NCI-H1417 treated with DMSO at 0.1 percent for 48 hours (cell line): ENCODE results near the gene CALM3.
"Not testable (repeated sequence)": the region's sequence is repeated elsewhere in the genome, so short reads cannot be mapped to it uniquely, and the experiment has no call there.

Experiments used
- DNase-seq: peaks from one replicate; lab custom pipeline; 2025; lab: John Stamatoyannopoulos, UW

Gene CALM3

DNA sequence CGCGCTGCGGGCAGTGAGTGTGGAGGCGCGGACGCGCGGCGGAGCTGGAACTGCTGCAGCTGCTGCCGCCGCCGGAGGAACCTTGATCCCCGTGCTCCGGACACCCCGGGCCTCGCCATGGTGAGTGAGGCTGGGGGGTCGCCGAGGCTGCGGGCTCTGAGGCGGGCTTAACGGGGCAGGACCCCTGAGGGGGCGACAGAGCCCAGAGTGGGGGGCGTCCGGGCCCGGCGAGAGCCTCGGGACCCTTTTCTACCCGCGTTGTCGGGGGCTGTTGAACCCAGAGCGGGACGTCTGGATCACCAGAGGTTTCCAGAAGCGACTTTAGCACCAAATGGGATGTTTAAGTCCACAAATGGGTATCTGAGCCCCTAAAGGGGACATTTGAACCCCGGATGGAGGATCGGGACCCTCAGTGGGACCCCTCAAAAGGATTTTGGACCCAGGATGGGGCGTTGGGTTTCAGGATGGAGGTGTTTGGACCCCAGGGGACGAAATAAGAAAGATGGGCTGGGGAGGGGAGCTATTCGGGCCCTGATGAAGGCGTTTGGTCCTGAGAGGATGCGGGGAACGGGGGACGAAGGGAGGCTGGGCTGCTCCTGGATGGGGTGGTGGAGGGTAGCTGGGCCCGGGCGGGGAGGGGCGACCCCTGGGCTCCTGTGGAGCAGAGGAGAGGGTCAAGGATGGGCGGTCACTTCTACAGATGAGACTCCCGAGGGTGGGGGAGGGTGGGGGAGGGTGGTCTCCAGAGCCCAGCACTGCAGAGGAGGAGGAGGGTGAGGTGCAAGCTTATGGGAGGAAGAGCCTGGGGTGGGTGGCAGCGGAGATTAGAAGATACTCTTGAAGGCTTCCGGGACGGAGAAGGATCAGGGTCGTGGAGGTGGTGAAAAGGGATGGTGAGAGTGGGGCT, at the start of gene CALM3:
TSS of gene CALM3 (plus strand) at position 13 of the 907 bp plus-strand sequence. CDS start at position 118, 105 bp downstream.
- no peak for DNase-seq

DNA sequence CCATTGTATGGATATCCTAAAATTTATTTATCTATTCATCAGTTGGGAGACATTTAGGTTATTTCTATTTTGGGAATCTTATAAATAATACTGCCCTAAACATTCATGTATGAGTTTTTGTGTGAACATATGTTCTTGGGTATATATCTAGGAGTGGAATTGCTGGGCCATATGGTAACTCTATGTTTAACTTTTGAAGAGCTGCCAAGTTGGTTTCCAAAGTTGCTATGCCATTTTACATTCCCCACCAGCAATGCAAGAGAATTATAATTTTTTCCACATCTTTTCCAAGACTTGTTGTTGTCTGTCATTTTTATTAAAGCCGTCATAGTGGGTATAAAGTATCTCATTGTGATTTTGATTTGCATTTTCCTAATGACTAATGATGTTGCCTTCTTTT, 48.2 kb upstream of the CALM3 start:
- no peak for DNase-seq

DNA sequence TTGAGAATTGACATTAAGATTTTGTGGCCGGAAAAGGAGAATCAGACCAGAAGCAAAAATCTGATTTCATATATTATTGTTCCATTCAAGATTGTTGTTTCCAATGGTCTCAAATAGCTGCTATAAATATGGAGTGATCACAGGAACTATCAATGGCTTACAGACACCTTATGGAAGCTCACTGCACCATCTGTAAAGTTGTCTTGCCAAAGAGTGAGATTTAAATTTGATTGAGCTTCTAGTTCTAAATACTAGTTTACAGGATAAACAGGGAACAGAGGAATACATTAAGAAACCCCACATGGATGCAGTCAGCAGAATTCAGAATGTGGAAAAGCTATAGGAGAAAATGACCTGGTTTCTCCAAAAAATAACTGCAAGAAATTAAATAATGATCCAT, 47.0 kb upstream of the CALM3 start:
- no peak for DNase-seq

GRCh38 chr19:46555628-46556280, 45.4 kb upstream of the CALM3 start:
- DNase-seq, result no peak

DNA sequence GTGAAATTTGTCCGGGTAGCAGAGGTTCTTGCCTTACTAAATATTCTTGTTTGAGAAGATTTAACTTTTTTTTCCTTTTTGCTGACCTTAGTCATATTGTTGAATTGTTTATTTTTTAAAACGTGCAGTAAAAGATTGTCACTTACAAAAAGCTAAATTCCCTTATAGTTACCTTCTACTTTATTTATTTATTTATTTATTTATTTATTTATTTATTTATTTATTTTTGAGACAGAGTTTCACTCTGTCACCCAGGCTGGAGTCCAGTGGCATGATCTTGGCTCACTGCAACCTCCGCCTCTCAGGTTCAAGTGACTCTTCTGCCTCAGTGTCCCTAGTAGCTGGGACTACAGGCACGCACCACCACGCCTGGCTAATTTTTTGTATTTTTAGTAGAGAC, 44.7 kb upstream of the CALM3 start:
- not testable (repeated sequence) for DNase-seq

DNA sequence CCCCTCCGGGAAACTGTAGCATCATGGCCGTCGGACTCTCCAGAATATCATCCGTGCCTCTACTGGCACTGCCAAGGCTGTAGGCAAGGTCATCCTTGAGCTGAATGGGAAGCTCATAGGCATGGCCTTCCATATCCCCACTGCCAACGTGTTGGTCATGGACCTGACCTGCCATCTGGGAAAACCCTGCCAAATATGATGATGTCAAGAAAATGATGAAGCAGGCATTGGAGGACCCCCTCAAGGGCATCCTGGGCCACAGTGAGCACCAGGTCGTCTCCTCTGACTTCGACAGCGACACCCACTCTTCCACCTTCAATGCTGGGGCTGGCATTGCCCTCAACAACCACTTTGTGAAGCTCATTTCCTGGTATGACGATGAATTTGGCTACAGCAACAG, 41.9 kb upstream of the CALM3 start:
- no peak for DNase-seq

- not testable (repeated sequence) for DNase-seq
Measured at GRCh38 chr19:46559675-46560074, 41.5 kb upstream of the CALM3 start.

- DNase-seq, result no peak
Measured at GRCh38 chr19:46564701-46565100, 36.4 kb upstream of the CALM3 start.

DNA sequence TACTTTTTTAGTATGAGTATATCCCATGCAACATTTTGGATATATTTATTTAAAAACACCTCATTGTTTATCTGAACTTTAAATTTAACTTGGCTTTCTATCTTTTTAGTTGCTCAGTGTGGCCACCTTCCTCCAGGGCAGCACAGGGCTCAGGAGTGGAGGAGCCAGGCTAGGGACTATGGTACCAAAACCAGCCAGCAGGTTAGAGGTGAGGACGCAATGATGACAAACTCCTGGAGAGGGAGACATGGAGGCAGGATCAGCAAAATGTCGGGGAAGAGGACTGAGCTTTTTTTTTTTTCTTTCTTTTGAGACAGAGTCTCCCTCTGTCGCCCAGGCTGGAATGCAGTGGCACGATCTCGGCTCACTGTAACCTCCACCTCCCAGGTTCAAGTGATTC, 29.6 kb upstream of the CALM3 start:
- DNase-seq, result no peak

- DNase-seq, result no peak
Measured at GRCh38 chr19:46573679-46574498, 27.2 kb upstream of the CALM3 start.

GRCh38 chr19:46574533-46574932, 26.6 kb upstream of the CALM3 start:
- DNase-seq, result no peak

DNA sequence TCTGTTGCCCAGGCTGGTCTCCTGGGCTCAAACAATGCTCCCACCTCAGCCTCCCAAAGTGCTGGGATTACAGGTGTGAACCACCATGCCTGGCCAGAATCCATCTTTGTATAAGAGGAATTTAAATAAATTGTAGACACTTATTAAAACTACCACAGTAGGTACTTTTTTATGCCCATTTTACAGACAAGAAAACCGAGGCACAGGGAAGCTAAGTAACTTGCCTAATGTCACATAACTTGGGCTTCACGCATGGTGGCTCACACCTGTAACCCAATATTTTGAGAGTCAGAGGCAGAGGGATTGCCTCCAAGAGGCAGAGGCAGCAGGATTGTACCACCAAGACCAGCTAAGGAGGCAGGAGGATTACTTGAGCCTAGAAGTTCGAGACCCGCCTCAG, 22.7 kb upstream of the CALM3 start:
- DNase-seq, result no peak

- no peak for DNase-seq
Measured at GRCh38 chr19:46579361-46579879, 21.7 kb upstream of the CALM3 start.

DNA sequence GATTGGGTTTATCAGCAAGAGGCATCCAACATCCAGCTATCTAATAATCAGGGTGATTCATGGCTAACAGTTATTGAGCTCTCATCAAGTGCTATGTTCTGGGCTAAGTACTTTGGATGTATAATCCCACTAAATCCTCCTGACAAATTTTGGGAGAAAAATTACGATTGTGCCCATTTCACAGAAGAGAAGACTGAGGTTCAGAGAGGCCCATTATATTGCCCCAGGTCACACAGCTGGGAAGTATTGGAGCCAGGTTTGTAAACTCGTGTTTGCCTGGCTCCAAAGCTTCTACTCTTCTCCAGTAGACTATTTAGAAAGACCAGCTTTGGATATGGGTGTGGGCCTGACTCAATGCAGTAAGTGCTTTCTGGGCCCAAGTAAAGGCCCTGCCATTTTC, 20.9 kb upstream of the CALM3 start:
- DNase-seq, result no peak

DNA sequence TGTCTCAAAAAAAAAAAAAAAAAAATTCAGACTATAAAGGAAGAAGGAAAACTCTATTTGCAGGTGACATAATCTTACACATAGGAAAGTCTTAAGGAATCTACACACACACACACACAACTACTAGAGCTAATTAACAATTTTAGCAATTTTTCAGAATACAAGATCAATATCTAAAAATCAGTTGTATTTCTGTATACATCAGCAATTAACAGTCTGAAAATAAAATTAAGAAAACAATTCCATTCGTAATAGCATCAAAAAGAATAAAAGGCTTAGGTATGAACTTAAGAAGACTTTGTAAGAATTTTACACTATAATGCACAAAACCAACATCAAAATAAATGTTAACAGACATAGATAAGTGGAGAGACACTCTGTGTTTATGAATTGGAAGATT, 15.6 kb upstream of the CALM3 start:
- DNase-seq, result no peak

GRCh38 chr19:46586294-46586693, 14.8 kb upstream of the CALM3 start:
- no peak for DNase-seq

DNA sequence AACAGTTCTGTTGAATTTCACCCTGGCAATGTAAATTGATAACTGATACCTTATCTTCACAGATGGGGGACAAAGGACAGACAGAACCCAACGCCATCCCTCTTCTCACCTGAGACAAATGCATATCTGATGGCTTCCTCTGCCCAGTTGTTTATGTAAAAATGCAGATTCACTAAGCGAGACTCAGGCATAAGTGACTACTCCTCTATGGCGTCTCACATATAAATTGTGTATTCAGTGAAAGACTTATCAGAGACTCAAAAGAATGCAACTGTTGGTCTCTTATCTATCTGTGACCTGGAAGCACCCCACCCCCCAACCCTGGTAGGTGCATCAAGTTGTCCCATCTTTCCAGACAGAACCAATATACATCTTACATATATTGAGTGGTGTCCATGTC, 13.3 kb upstream of the CALM3 start:
- DNase-seq, result no peak

DNA sequence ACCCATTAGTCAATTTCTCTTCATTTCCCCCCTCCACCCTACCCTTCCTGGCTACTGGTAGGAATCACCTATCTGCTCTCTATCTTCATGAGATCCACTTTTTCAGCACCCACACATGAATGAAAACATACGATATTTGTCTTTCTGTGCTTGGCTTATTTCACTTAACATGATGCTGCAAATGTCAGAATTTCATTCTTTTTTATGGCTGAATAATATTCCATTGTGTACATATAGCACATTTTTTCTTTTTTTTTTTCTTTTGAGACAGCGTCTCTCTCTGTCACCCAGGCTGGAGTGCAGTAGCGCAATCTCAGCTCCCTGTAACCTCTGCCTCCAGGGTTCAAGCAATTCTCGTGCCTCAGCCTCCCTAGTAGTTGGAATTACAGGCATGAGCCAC, 9.9 kb upstream of the CALM3 start:
- DNase-seq, result no peak

DNA sequence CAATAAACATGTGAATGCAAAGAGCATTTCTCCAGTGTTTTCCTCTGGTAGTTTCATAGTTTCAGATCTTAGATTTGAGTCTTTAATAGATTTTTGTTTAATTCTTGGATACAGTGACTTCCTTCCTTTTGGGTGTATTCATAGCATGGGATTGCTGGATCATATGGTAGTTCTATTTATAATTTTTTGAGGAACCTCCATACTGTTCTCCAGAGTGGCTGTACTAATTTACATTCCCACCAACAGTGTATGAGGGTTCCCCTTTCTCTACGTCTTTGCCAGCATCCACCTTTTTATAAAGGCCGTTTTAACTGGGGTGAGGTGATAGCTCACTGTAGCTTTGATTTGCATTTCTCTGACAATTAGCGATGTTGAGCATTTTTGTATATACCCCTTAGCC, 9.3 kb upstream of the CALM3 start:
- no peak for DNase-seq

- no peak for DNase-seq
Measured at GRCh38 chr19:46596008-46596407, 5.1 kb upstream of the CALM3 start.

GRCh38 chr19:46598372-46598917, 2.7 kb upstream of the CALM3 start:
- DNase-seq, result no peak
